ENCODE measurements around the gene PRKCZ.

DNA sequence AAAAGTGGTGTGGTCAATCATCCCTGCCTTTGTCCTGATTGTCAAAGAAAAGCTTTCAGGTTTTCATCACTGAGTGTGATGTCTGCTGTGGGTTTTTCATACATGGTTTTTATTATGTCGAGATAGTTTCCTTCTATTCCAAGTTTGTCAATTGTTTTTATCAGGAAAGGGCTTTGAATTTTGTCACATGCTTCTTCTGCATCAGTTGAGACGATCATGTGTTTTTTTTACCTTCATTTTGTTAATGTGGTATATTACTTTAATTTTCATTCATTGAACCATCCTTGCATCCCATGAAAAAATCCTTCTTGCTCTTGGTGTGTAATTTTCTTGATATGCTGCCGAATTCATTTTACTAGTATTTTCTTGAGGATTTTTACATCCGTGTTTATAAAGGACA is 15.5 kb downstream of the PRKCZ start:
- TF ChIP-seq, protein P1, sequence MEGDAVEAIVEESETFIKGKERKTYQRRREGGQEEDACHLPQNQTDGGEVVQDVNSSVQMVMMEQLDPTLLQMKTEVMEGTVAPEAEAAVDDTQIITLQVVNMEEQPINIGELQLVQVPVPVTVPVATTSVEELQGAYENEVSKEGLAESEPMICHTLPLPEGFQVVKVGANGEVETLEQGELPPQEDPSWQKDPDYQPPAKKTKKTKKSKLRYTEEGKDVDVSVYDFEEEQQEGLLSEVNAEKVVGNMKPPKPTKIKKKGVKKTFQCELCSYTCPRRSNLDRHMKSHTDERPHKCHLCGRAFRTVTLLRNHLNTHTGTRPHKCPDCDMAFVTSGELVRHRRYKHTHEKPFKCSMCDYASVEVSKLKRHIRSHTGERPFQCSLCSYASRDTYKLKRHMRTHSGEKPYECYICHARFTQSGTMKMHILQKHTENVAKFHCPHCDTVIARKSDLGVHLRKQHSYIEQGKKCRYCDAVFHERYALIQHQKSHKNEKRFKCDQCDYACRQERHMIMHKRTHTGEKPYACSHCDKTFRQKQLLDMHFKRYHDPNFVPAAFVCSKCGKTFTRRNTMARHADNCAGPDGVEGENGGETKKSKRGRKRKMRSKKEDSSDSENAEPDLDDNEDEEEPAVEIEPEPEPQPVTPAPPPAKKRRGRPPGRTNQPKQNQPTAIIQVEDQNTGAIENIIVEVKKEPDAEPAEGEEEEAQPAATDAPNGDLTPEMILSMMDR (IDR thresholded peaks at IDR 0.05) = no peak
- no peak for TF ChIP-seq POLR2A (IDR thresholded peaks at IDR 0.05)
